BLaER1 treated with 17β-estradiol and CSF1 and Interleukin-3, amounts not matched to agents 10 nM and 100 nM (cell line): ENCODE results near the gene TMEM150B.
A peak's percentile ranks its signal among the peaks of the same experiment; 100 is the strongest.

Source experiments
- H3K27ac ChIP-seq, 11 experiments: shearing (Covaris generic); formaldehyde crosslinking; 2 replicates each; pipeline ENCODE4 v1.8.1; 2022
- H3K27me3 ChIP-seq, 11 experiments: shearing (Covaris generic); formaldehyde crosslinking; 2 replicates each; pipeline ENCODE4 v1.8.1; 2022
- H3K36me3 ChIP-seq, 11 experiments: shearing (Covaris generic); formaldehyde crosslinking; 2 replicates each; pipeline ENCODE4 v1.8.1; 2022
- H3K4me1 ChIP-seq, 10 experiments: shearing (Covaris generic); formaldehyde crosslinking; 2 replicates each; pipeline ENCODE4 v1.8.1; 2022
- H3K4me2 ChIP-seq, 11 experiments: shearing (Covaris generic); formaldehyde crosslinking; 2 replicates each; pipeline ENCODE4 v1.8.1; 2022
- H3K4me3 ChIP-seq, 10 experiments: shearing (Covaris generic); formaldehyde crosslinking; 2 replicates each; pipeline ENCODE4 v1.8.1; 2022
- H3K9ac ChIP-seq, 11 experiments: shearing (Covaris generic); formaldehyde crosslinking; 2 replicates each; pipeline ENCODE4 v1.8.1; 2022
- H3K9me3 ChIP-seq, 11 experiments: shearing (Covaris generic); formaldehyde crosslinking; replicated peaks in 1 of 11; 2 replicates each; pipeline ENCODE4 v1.8.1; 2022
- H4K20me1 ChIP-seq, 11 experiments: shearing (Covaris generic); formaldehyde crosslinking; 2 replicates each; pipeline ENCODE4 v1.8.1; 2022
- Cebpa-rat ChIP-seq, 11 experiments: shearing (Covaris generic); IDR thresholded peaks; 2 replicates each; pipeline ENCODE4 v1.8.1; 2022

The TMEM150B gene

DNA sequence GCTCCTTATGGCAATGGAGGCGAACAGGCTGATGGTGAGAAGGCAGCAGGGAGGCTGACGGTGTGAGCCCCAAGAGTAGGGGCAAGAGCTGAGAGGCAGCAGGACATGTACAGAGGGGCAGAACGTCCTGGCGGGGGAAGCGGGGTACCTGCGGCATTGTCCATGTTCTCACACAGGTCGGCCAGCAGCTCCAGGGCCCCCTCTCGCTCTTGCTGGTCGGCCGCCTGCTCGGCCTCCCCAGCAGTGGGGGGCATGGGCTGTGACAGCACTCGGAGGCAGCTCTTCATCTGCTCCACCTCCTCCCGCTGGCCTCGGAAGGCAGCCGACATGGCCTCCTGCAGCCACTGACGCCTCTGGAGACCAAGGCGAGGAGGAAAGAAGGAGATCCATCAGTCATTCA, 47.6 kb downstream of the TMEM150B start:
- peaks cover 40 to 55% (median 49%) of the 10 kb centered on the region in 10 experiments for H3K4me1 ChIP-seq
- peak overlapping the region in 5 of 11 experiments; percentile 10 to 44 (median 33); a peak in 5 of 22 replicates for H3K9ac ChIP-seq
- H3K4me2 ChIP-seq: peak overlapping the region in 7 of 11 experiments; percentile 37 to 74 (median 67); a peak in 10 of 22 replicates
- peak overlapping the region in 5 of 11 experiments; percentile 28 to 54 (median 36); a peak in 8 of 22 replicates for H3K27ac ChIP-seq
- H3K36me3 ChIP-seq: peaks cover 14 to 47% (median 35%) of the 10 kb centered on the region in 11 experiments
- H3K4me3 ChIP-seq: no peak overlapping the region
- no peaks in the 10 kb centered on the region for H3K9me3 ChIP-seq
- TF ChIP-seq Cebpa-rat (IDR thresholded peaks at IDR 0.05): no peak
- 0 out of 22 replicates have a peak, but pooled peaks cover 0 to 6% (median 0%) of the 10 kb centered on the region in 11 experiments for H4K20me1 ChIP-seq
- H3K27me3 ChIP-seq: no peaks in the 10 kb centered on the region

DNA sequence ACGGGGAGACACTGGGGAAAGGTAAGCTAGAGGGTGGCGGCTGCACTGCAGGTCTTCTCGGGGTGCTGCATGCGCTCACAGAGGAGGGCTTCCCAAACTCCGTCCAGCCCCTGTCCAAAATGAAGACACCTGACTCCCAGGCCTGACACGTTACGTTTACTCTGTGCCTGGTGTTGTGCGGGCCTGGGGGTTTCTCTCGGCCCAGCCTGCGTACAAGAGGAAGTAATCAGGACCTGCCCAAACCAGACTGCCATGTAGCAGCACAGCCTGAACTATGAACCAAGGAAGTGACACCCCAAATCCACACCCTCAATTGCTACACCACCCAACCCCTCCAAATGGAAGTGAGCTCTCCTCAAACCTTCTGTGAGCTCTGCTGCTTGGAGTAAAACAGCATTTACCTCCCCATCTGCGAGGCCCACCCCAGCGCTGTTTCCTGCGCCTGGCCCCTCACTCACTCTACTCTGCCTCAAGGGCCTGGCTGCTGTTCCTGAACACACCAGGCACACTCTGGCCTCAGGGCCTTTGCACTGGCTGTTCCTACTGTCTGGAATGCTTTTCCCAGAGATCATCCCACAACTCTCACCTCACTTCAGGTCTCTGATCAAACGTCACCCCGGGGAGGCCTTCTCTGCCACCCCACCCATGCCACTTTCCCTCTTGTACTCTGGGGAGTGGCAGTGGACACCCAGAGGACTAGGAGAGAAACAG, 48.3 kb downstream of the TMEM150B start:
- Histone ChIP-seq H3K9me3 (no peaks in the 10 kb centered on the region), H3K4me2 (peak overlapping the region; percentile 35 to 74 (median 50)), H3K4me3 (no peak overlapping the region), H4K20me1 (0 out of 22 replicates have a peak, but pooled peaks cover 0 to 6% (median 0%) of the 10 kb centered on the region in 11 experiments), H3K9ac (peak overlapping the region in 10 of 11 experiments; percentile 3 to 57 (median 27); a peak in 13 of 22 replicates), H3K36me3 (peaks cover 20 to 52% (median 42%) of the 10 kb centered on the region in 11 experiments), H3K27me3 (no peaks in the 10 kb centered on the region), H3K27ac (peak overlapping the region in 8 of 11 experiments; percentile 15 to 54 (median 34); a peak in 13 of 22 replicates), H3K4me1 (peaks cover 40 to 55% (median 46%) of the 10 kb centered on the region in 10 experiments)
- TF ChIP-seq Cebpa-rat (IDR thresholded peaks at IDR 0.05): no peak

DNA sequence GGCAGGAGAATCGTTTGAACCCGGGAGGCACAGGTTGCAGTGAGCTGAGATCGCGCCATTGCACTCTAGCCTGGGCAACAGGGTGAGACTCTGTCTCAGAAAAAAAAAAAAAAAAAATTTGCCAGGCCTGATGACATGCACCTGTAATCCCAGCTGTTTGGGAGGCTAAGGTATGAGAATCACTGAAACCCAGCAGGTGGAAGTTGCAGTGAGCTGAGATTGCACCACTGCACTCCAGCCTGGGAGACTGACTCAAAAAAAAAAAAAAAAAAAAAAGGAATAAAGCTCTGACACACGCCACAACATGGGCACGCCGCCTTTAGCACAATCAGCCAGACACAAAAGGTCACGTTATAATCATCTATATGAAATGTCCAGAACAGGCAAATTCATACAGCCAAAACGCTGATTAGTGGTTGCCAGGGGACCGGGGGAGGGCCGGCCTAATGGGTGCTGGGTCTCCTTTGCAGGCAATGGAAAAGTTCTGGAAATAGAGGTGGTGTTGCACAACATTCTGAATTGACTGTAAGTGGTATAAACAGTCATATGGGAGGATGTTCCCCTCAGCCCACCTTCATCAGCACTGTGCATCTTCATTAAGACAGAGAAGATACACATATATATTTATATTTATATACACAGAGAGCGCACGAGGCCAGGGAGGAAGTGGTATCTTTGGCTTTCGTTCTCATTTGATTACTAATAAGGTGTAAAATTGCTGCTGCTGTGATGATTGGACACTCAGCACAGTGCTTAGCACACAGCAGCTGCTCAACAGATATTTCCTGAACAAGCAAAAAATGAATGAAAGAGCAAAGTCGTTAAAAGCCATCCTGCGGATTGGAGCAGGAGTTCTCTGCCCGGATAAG, 49.1 kb downstream of the TMEM150B start:
- Histone ChIP-seq H3K4me1 (peaks cover 33 to 47% (median 38%) of the 10 kb centered on the region in 10 experiments), H3K27ac (peak overlapping the region in 8 of 11 experiments; percentile 15 to 54 (median 34); a peak in 11 of 22 replicates), H3K4me3 (no peak overlapping the region), H4K20me1 (0 out of 22 replicates have a peak, but pooled peaks cover 0 to 6% (median 0%) of the 10 kb centered on the region in 11 experiments), H3K4me2 (peak overlapping the region; percentile 35 to 74 (median 50)), H3K9me3 (no peaks in the 10 kb centered on the region), H3K36me3 (peaks cover 26 to 60% (median 49%) of the 10 kb centered on the region in 11 experiments), H3K9ac (peak overlapping the region in 9 of 11 experiments; percentile 10 to 57 (median 33); a peak in 12 of 22 replicates), H3K27me3 (no peaks in the 10 kb centered on the region)
- peak in 2 of 11 experiments; percentile 7 to 39; a peak in 1 of 22 replicates for TF ChIP-seq Cebpa-rat (IDR thresholded peaks at IDR 0.05)

DNA sequence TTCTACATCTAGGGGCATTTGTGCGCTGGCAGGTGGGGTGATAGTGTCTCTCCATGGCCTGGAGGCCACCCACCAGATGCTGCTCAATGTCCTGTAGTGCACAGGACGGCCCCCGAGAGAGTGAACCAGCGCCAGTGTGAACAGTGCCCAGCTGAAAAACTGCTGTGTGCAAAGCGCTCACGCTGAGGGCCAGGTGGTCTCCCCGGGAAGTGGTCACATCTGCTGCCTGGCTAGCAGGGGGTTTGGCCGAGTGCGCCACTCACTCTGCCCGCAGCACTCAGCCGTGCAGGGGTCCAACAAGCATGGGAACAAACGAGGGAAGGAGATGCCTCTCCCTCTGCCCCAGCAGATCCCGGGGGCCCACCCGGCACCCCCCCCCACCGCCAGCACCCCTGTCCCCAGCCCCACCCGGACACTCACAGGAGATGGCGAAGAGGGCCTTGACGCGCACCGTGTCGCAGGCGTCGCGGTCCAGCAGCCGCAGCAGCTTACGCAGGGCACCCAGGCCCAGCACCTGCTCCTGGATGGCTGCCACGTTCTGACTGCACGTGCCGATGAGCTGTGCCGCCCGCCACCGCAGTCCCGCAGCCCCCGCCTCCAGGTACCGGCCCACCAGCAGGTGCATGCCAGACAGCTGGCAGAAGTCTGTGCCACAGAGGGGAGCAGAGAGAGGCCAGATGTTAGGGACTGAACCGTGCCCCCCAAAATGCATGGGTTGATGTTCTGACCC, 51.0 kb downstream of the TMEM150B start:
- Histone ChIP-seq H3K4me1 (peaks cover 20 to 34% (median 25%) of the 10 kb centered on the region in 10 experiments), H3K36me3 (peaks cover 26 to 80% (median 61%) of the 10 kb centered on the region in 11 experiments), H3K4me3 (no peak overlapping the region), H3K4me2 (no peak overlapping the region), H3K27me3 (no peaks in the 10 kb centered on the region), H3K9me3 (no peaks in the 10 kb centered on the region), H4K20me1 (peaks cover 0 to 6% (median 0%) of the 10 kb centered on the region in 11 experiments; a peak in 1 of 22 replicates), H3K27ac (no peak overlapping the region), H3K9ac (0 out of 22 replicates have a peak overlapping the region, but pooled peaks of 1 of the 11 experiments have one; percentile 29)
- TF ChIP-seq Cebpa-rat (IDR thresholded peaks at IDR 0.05): no peak

DNA sequence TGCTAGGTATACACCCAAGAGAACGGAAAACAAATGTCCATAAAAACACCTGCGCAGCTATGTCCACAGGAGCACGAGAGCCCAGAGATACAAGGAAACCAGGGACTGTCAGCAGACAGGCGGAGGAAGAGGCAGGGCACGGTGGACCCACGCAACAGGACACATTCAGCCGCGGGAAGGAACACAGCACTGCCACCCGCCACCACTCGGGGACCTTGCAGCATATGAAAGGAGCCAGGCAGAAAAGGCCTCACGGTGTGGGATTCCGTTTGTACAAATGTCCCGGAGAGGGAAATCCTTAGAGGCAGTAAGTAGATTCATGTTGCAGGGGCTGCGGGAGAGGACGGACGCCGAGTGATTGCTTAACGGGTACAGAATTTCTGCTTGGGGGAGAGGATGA, 53.0 kb downstream of the TMEM150B start:
- Histone ChIP-seq H3K36me3 (peaks cover 28 to 84% (median 68%) of the 10 kb centered on the region in 11 experiments), H3K4me2 (no peak overlapping the region)
- no peak for TF ChIP-seq Cebpa-rat (IDR thresholded peaks at IDR 0.05)

DNA sequence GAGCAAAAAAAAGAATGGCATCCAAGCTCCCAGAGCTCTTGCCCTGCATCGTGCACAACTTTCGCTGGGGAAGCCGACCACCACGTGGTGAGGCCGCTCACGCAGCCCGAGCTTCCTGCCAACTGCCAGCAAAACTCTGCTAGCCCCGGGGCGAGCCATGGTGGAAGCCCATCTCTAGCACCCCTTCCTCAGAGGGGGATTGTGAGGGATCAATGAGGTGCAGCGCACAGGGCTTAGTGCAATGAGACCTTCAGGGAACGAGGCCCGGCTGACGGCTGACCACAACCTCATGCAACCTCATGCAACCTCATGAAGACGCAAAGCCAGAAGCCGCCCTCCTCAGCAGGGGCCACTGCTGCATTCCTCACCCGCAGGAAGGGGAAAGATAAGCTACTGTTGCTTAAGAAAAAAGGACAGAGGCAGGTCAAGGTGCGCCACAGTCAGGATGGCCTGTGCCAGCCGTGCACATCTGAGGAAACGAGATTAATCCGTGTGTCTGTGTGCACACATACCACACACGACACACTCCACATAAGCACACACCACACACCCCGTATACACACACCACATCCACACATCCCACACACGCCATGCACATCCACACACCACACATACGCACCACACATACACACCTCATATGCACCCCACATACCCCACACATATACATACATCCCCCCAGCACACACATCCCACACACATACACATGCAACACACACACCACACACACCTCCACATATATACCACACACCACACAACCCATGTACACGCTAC, 54.8 kb downstream of the TMEM150B start:
- peaks cover 28 to 84% (median 72%) of the 10 kb centered on the region in 11 experiments for H3K36me3 ChIP-seq
- no peak for TF ChIP-seq Cebpa-rat (IDR thresholded peaks at IDR 0.05)
- H3K4me2 ChIP-seq: no peak overlapping the region
- H3K4me1 ChIP-seq: peaks cover 0 to 4% (median 0%) of the 10 kb centered on the region in 10 experiments; a peak in 1 of 20 replicates
- H4K20me1 ChIP-seq: peaks cover 0 to 4% (median 0%) of the 10 kb centered on the region in 11 experiments; a peak in 3 of 22 replicates
- no peak overlapping the region for H3K4me3 ChIP-seq
- peaks cover 12 to 20% (median 17%) of the 10 kb centered on the region in 11 experiments; a peak in 21 of 22 replicates for H3K9me3 ChIP-seq
- H3K27ac ChIP-seq: no peak overlapping the region
- H3K9ac ChIP-seq: no peak overlapping the region
- no peaks in the 10 kb centered on the region for H3K27me3 ChIP-seq

More for the DNA sequence above, 53.0 kb downstream of the TMEM150B start:
- Histone ChIP-seq H4K20me1 (peaks cover 0 to 4% (median 0%) of the 10 kb centered on the region in 11 experiments; a peak in 1 of 22 replicates), H3K27ac (no peak overlapping the region), H3K27me3 (no peaks in the 10 kb centered on the region), H3K4me3 (no peak overlapping the region), H3K9ac (no peak overlapping the region), H3K9me3 (peaks cover 6 to 10% (median 7%) of the 10 kb centered on the region in 11 experiments; a peak in 21 of 22 replicates), H3K4me1 (peaks cover 14 to 18% (median 15%) of the 10 kb centered on the region in 10 experiments)

DNA sequence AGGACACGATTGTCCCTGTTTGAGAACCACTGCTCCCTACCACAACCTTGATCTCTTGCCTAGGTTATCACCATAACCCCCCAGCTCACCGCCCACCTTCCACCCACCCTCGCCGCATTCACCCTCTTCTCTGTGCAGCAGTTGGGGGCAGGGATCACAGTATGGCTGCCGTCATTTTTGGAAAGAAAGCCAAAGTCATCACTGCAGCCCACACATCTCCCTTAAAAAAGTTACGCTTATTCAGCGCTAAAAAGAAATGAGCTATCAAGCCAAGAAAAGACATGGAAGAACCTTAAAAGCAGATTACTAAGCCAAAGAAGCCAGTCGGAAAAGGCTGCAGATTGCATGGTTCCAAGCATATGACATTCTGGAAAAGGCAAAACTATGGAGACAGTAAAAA, 55.8 kb downstream of the TMEM150B start:
- no peak overlapping the region for H3K9ac ChIP-seq
- H3K27me3 ChIP-seq: no peaks in the 10 kb centered on the region
- H3K4me2 ChIP-seq: no peak overlapping the region
- peaks cover 28 to 77% (median 66%) of the 10 kb centered on the region in 11 experiments for H3K36me3 ChIP-seq
- no peaks in the 10 kb centered on the region for H3K4me1 ChIP-seq
- TF ChIP-seq Cebpa-rat (IDR thresholded peaks at IDR 0.05): no peak
- no peak overlapping the region for H3K4me3 ChIP-seq
- H3K27ac ChIP-seq: no peak overlapping the region
- H4K20me1 ChIP-seq: peaks cover 0 to 4% (median 0%) of the 10 kb centered on the region in 11 experiments; a peak in 3 of 22 replicates
- peaks cover 12 to 20% (median 17%) of the 10 kb centered on the region in 11 experiments; a peak in 21 of 22 replicates for H3K9me3 ChIP-seq
